ENCODE results near the gene IQSEC3.

The IQSEC3 gene

GRCh38 chr12:168763-169525 is 102.4 kb downstream of the IQSEC3 start:
- no peak for DNase-seq

- no peak for DNase-seq
Measured at GRCh38 chr12:169528-170370, 103.2 kb downstream of the IQSEC3 start.

- no peak for DNase-seq
Measured at GRCh38 chr12:170371-171225, 104.0 kb downstream of the IQSEC3 start.

- no peak for DNase-seq
Measured at GRCh38 chr12:171276-171675, 104.7 kb downstream of the IQSEC3 start.

GRCh38 chr12:171743-172676 is 105.4 kb downstream of the IQSEC3 start:
- DNase-seq: no peak

- DNase-seq: no peak
Measured at GRCh38 chr12:172732-173161, 106.2 kb downstream of the IQSEC3 start.

- no peak for DNase-seq
Measured at GRCh38 chr12:174124-174523, 107.6 kb downstream of the IQSEC3 start.

GRCh38 chr12:174596-174995 is 108.0 kb downstream of the IQSEC3 start:
- DNase-seq: no peak

GRCh38 chr12:175250-175649 is 108.7 kb downstream of the IQSEC3 start:
- DNase-seq: no peak

GRCh38 chr12:175759-176158 is 109.2 kb downstream of the IQSEC3 start:
- no peak for DNase-seq

- no peak for DNase-seq
Measured at GRCh38 chr12:176321-177181, 110.0 kb downstream of the IQSEC3 start.

GRCh38 chr12:177336-177979 is 110.9 kb downstream of the IQSEC3 start:
- DNase-seq: no peak

GRCh38 chr12:177980-178828 is 111.6 kb downstream of the IQSEC3 start:
- DNase-seq: no peak

- no peak for DNase-seq
Measured at GRCh38 chr12:178829-179109, 112.2 kb downstream of the IQSEC3 start.

GRCh38 chr12:179131-179884 is 112.7 kb downstream of the IQSEC3 start:
- DNase-seq: no peak

- DNase-seq: no peak
Measured at GRCh38 chr12:179885-180284, 113.3 kb downstream of the IQSEC3 start.

GRCh38 chr12:180445-180844 is 113.9 kb downstream of the IQSEC3 start:
- no peak for DNase-seq

- no peak for DNase-seq
Measured at GRCh38 chr12:181921-182320, 115.4 kb downstream of the IQSEC3 start.

GRCh38 chr12:182381-182892 is 115.9 kb downstream of the IQSEC3 start:
- no peak for DNase-seq

Data from NCI-H510A (cell line).